ENCODE data around the gene PKMYT1.

Gene PKMYT1

DNA sequence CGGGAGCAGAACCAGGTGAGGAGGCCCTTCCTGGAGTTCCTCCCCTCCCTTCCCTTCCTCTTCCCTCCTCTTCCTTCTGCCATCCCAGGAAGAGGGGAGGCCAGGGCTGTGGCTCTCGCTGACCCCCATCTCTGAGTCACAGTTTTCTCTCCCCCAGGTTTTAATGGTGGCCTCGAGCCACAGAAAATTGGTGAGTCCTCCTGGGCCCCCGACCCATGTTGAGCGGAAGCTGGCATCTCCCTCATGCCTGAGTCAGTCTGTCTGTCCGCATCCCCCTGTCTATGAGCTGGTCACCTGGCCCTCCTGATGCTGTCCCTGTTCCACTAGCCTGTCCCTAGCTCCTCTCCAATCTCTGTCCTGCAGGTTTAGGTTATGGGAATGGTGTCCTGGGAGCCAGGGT lies 19.7 kb upstream of the PKMYT1 start:
- TF ChIP-seq POLR2A (IDR thresholded peaks at IDR 0.05; ENCODE audit: low read depth, low read length) = no peak
- FAIRE-seq = no peak
- no peak for DNase-seq (ENCODE audit: insufficient read length, low spot score)

DNA sequence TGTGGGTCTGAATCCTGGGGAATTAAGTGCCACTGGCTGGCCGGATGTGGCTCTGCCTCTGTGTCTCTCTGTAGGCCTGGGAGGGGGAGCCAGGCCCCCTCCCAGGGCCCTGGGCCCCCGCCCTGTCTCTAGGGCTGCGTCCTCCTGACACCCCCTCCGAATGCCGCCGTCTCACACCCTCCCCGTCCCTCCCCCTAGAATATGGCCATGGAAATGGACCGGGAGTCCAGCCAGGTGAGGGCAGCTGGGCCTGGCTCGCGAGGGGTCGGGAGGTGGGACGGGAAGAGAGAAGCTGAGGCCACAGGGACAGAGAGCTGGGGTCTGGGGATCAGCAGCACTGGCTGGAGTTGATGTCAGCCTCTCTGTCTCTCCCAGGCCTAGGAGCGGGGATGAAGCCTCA lies 16.1 kb upstream of the PKMYT1 start:
- DNase-seq (ENCODE audit: insufficient read length, low spot score) (no peak), FAIRE-seq (no peak)
- TF ChIP-seq POLR2A (IDR thresholded peaks at IDR 0.05; ENCODE audit: low read depth, low read length) = no peak

DNA sequence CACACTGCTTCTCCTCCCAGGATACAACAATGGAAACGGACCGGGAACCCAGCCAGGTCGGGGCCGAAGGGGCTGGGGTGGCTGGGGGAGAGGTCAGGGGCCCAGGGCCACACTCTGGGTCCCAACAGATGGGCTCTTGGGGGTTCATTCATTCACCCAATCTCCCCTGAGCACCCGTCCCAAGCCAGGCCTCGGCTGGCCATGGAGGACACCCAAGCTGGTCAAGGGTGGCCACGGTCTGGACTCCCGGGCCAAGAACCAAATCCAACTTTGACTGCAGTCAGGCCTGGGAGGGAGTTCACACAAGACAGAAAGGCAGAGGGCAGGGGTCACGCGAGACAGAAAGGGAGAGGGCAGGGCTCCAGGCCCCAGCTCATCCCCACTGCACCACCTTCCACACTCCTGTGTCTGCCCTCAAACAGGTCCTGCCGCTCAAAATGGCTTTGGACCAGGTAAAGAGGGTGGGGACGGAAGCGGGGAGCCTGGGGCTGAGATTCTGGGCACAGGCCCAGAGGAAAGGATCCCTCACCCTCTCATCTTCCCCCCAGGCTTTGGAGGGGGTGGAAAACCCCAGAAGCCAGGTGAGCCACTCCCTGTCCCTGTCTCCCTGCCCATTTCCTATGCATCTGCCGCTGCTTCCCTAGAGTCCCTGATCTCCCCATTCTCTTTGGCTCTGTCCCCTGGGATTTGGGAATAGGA lies 12.3 kb upstream of the PKMYT1 start:
- no peak for FAIRE-seq
- no peak for TF ChIP-seq POLR2A (IDR thresholded peaks at IDR 0.05; ENCODE audit: low read depth, low read length)
- no peak for DNase-seq (ENCODE audit: insufficient read length, low spot score)

DNA sequence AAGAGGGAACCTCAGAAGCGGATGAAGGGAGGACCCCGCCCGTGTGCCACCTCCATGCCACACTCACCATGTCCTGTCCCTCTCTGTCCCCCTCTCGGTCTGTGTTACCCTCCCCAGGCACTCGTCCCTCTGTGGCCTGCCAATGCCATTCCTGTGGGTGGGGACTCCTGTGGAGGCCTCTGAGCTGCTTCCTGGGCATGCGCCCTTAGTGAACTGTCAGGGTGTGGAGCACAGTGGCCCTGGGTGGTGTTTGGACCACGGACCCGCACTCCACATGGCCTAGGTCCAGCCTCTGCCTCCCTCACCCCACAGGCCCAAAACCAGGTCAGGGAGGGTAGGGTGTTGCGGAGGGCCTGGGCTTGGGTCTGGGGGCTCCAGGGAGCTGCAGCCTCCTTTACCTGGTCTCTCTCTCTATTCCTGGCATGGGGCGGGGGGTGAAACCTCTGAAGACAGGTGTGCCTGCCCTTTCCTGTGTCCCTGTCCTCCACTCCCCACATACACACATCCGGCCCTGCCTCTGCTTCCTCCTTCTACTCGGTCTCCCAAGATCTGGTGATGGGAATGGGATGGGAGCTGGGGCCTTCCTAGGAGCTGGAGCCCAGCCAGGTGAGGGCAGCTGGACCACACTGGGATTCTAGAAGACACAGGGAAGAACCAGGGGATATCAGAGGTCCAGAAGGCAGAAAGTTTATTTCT lies 11.5 kb upstream of the PKMYT1 start:
- no peak for TF ChIP-seq POLR2A (IDR thresholded peaks at IDR 0.05; ENCODE audit: low read depth, low read length)
- FAIRE-seq (no peak), DNase-seq (ENCODE audit: insufficient read length, low spot score) (no peak)

DNA sequence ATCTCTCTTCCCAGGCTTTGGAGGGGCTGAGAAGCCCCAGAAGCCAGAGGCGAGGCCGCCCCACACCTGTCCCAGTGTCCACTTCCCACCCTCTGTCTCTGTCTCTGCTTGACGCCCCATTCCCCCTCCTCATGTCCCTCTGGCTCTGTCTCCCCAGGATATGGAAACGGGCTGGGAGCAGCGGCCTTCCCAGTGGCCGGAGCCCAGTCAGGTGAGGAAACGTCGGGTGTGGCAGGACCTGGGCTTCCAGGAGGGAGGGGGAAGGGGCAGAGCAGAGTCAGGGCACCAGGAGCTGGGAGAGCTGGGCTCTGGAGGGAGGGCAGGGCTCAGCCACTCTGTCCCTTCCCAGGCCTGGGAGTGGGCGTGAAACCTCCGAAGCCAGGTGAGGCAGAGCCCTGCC lies 10.6 kb upstream of the PKMYT1 start:
- no peak for DNase-seq (ENCODE audit: insufficient read length, low spot score)
- TF ChIP-seq POLR2A (IDR thresholded peaks at IDR 0.05; ENCODE audit: low read depth, low read length) = no peak
- FAIRE-seq = no peak

DNA sequence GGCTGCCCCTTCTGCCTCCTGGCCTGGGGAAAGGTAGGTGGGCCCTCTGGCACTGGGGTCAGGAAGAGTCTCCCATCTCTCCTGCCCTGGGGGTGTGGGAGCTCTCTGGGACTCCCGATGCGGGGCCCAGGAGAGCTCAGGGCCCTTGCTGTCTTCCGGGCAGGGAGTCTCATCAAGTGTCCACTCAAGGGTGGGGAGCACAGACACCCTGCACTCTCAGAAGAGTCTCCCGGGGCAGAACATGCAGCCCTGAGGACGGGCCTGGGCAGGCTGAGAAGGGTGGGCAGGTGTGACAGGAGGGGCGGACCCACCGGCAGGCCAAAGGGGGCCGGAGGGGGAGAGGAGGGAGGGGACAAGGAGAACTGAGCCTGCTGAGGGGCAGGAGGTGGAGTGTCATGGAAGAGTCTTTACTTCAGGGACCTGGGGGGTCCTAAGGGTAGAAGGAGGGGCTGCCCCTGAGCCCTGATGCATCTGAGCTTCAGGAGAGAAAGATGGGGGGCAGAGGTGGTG lies 8.4 kb upstream of the PKMYT1 start:
- DNase-seq (ENCODE audit: insufficient read length, low spot score) = no peak
- no peak for FAIRE-seq
- TF ChIP-seq POLR2A (IDR thresholded peaks at IDR 0.05; ENCODE audit: low read depth, low read length) = no peak

DNA sequence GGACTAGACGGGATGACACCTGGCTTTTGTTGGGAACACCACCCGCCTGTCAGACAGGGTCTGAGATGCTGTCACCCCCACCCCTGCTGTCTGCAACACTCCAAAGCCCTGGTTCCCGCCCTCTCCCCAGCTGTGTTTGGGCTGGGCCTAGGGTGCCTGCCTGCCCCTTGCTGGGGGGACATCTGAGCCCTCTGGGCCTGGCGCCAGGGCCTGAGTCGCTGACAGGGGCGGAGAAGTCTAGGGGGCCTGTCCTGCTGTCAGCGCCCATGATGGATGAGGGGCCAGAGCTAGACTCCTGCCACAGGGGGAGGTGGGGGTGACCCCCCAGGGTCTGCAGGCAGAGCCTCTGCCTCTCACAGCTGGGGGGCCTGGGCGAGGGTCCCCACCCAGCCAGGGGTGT lies 7.6 kb upstream of the PKMYT1 start:
- no peak for TF ChIP-seq POLR2A (IDR thresholded peaks at IDR 0.05; ENCODE audit: low read depth, low read length)
- FAIRE-seq (no peak), DNase-seq (ENCODE audit: insufficient read length, low spot score) (peak; percentile 51)

DNA sequence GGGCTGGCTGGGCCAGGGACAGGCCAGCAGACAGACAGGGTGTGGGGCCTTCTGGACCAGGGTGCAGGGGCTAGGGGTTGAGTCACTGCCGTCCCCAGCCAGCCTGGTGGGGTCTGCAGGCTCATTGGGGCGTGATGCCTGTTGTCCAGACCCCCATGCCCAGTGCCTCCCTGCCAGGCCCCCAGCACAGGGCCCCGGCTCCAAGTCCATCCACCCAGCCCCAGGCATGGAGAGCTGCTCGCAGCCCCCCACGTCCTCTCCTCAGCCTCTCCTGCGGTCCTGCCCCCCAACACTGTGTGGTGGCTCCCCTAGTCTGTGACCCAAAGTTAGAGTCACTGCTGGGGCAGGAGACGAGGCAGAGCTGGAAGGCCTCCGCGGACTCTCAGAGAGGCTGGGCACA lies 7.0 kb upstream of the PKMYT1 start:
- FAIRE-seq (no peak), DNase-seq (ENCODE audit: insufficient read length, low spot score) (no peak)
- no peak for TF ChIP-seq POLR2A (IDR thresholded peaks at IDR 0.05; ENCODE audit: low read depth, low read length)

DNA sequence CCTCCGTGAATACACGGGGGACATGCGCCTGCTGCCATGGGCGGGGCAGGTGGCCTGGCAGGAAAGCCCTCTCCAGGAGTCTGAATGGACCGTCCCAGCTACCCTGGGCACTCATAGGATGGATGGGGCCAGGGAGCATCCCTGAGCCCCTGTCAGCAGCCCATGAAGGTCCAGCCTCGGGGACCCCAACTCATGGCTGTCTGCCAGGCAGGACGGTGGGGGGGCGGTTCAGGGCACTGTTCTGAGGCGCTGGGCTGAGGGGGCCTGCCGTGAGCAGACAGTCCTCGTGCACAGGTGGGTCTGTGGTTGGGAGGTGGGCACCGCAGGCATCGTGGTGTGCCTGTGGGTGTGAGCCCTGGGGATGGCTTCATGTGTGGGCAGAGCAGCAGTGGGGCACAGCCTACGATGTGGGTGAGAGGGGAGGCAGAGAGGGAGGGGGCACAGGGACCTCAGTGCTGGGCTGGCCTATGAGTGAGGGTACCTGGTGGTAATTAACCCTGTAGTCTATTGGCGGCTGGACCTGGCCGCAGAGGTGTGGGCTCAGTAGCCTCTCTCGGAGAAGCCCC lies 6.5 kb upstream of the PKMYT1 start:
- FAIRE-seq = no peak
- DNase-seq (ENCODE audit: insufficient read length, low spot score) = no peak
- no peak for TF ChIP-seq POLR2A (IDR thresholded peaks at IDR 0.05; ENCODE audit: low read depth, low read length)

DNA sequence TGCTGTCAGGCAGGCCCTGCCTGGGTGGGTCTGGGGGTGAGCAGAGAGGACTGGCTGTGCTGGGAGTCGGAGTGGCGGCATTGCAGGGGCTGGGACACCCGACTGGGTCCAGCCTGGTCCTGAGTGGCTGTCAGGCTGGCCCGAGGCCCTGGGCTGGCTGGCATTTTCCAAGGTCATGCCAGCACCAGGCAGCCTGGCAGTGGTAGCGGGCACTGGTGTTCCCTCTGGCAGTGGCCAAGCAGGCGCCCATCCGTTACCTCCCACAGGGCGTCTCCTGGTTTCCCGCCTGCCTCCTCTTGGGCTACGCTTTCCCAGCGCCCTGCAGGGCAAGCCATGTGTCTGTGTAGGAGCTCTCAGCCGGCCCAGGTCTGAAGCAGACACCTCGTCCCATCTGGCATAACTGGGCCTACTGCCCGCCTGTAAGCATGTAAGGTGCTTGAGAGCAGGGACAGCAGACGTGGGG lies 5.7 kb upstream of the PKMYT1 start:
- no peak for FAIRE-seq
- TF ChIP-seq POLR2A (IDR thresholded peaks at IDR 0.05; ENCODE audit: low read depth, low read length) = no peak
- DNase-seq (ENCODE audit: insufficient read length, low spot score) = no peak

DNA sequence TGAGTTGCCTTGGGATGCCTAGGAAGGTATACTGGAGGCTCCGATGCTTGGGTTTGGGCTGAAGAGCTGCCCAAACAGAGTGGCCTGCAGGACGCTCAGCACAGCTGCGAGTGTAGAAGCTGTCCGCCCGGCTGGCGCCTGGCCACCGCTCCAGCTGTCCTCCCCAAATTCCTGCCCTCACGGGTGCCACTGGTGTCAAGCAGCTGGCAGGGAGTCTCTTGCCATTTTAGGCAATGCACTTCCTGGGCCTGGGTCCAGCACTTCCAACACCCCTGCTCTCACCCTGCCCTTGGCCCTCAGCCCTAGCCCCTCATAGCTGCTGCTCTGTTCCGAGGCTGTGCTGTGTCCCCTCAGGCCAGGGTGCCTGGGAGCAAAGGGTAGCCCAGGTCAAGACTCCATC lies 5.2 kb upstream of the PKMYT1 start:
- DNase-seq (ENCODE audit: insufficient read length, low spot score) (no peak), FAIRE-seq (no peak)
- no peak for TF ChIP-seq POLR2A (IDR thresholded peaks at IDR 0.05; ENCODE audit: low read depth, low read length)

DNA sequence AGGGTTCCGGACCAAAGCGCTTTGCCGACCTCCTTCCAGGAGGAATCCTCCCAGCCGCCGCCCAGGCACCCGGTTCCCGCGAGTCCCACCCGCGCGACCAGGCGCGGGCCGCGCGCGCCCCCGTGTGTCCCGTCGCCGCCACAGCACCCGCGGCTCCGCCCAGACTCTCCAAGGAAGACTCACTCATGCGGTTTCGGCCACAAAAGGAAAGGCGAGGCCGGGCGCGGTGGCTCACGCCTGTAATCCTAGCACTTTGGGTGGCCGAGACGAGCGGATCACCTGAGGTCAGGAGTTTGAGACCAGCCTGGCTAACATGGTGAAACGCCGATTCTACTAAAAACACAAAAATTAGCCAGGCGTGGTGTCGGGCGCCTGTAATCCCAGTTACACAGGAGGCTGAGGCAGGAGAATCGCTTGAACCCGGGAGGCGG lies 3.5 kb upstream of the PKMYT1 start:
- TF ChIP-seq POLR2A (IDR thresholded peaks at IDR 0.05; ENCODE audit: low read depth, low read length) = no peak
- FAIRE-seq = no peak
- peak; percentile 89 for DNase-seq (ENCODE audit: insufficient read length, low spot score)

DNA sequence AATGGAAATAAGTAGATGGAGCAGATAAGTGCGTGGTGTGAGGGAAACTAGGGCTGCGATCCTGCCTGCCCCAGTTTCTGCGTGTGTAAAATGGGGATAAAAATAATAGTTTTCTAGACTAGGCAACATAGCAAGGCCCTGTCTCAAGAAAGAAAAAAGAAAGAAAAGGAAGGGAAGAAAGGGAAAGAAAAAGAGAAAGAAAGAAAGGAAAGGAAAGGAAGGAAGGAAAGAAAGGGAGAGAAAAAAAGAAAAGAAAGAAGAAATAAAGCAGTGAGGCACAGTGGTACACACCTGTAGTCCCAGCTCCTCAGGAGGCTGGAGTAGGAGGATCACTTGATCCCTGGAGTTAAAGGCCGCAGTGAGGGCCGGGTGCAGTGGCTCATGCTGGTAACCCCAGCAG lies 2.2 kb upstream of the PKMYT1 start:
- DNase-seq (ENCODE audit: insufficient read length, low spot score) (no peak), FAIRE-seq (no peak)
- no peak for TF ChIP-seq POLR2A (IDR thresholded peaks at IDR 0.05; ENCODE audit: low read depth, low read length)

DNA sequence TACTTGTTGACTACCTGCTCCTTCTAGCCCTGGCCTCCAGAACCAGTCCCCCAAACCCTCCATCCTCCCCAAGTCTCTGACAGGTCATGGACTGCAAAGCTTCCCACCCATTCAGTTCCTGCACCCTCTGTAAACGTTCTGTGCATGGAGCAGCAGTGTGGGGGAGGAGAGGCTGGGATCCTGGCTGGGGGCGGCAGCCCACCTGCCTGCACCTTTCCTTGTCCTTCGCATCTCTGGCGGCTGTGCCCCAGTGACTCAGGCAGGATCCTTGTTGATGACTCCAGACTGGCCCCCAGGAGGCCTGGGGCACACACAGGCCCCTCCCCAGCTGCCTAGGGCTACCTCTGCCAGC lies 1.6 kb upstream of the PKMYT1 start:
- TF ChIP-seq POLR2A (IDR thresholded peaks at IDR 0.05; ENCODE audit: low read depth, low read length) = no peak
- no peak for DNase-seq (ENCODE audit: insufficient read length, low spot score)
- no peak for FAIRE-seq
